NCI-H1105 (cell line): Measurements from ENCODE around the gene PLXNA2.
A peak's percentile ranks its signal among the peaks of the same experiment; 100 is the strongest.

Experiments used
- DNase-seq: peaks from one replicate; lab custom pipeline; 2025; lab: John Stamatoyannopoulos, UW

The PLXNA2 gene

DNA sequence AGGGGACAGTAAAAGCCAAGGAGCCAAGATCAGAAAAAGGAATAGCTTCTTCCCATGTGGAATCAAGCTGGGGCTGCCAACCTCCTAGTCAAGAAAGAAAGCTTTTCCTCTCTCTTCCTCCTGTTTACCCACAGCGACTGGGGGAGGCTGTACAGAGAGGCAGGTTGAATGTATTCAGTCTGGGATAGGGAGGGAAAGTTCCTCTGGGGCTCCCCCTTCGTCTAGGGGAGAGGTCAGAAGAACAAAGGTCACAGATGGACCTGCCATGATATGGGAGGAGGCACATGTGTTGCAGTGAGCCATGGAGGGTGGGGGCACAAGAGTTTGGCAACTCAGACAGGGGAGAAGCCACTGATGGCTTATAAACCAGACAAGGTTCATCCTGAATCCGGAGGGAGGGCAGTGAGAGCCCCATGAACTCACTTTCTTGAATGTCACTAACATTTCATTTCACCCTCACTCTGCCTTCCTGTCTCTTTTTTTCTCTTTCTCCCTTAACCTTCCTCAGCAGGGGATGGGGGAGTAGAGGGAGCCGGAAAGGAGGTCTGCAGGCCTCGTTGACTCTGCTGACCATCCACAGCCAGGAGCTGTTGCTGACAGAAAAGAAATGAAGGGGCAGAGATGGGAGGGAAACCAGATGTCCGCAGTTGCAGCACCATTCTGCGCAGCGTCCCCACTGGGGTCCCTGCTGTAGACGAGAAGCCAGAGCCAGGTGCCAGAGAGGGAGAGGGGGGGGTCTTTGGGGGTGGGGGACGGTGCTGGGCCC is 61.1 kb downstream of the PLXNA2 start:
- DNase-seq: no peak

GRCh38 chr1:208181364-208181763 is 62.8 kb downstream of the PLXNA2 start:
- DNase-seq: no peak

DNA sequence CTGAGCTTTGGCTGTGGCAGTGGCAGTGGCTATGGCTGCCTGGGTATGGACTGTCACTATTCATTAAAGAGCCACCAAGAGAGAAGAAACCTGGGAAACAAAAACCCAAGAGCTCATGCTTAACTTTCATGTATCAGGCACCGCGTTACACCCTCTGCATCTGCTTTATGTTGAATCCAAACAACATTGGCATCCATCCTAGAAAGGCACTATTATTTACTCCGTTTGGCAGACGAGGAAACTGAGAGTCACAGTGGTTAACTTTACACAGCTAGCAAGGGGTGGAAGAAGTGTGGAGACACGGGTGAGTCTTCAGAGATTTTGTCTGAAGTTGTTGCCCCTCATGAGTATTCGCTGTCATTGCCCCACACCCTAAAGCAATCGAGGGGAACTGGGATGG is 63.8 kb downstream of the PLXNA2 start:
- DNase-seq: no peak

DNA sequence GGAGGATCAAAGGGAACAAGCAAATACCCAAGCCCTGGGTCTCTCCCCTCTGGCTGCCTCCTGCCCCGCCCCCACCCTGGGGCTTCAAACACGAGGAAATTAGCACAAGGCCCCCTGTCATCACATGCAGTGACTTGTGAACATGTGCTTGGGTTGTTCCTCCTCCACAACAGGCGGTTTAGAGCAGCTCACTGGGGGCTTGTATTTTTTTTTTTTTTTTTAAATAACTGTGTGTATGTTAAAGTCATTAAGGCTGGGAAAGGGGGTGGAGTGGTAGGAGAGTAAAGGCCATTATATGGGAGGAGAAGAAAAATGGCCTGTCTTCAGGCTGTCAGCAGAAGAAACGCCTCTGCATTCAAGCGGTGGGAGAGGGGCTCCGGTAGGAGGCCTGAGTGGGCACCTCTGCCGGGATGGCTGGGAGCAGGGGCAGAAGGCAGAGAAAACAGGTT is 64.2 kb downstream of the PLXNA2 start:
- no peak for DNase-seq

GRCh38 chr1:208179263-208179816 is 64.8 kb downstream of the PLXNA2 start:
- DNase-seq: no peak

- DNase-seq: peak; percentile 71
These were observed 66.1 kb downstream of the PLXNA2 start for GRCh38 chr1:208178091-208178529.

DNA sequence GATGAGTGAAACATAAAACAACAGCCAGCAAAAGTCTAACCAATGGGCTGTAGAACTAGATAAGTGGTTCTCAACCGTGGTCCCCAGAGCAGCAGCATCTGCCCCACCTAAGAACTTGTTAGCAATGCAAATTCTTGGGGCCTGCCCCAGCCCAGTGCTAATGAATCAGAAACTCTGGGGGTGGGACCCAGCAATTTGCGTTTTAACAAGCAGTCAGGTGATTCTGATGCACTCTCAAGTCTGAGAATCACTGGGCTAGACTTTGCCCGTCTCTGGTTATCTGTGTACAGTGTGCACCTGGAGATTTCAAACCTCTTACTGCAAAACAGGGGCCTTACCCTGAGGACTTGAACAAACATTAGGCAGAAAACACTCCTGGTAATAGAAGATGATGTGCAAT is 66.5 kb downstream of the PLXNA2 start:
- peak; percentile 43 for DNase-seq

DNA sequence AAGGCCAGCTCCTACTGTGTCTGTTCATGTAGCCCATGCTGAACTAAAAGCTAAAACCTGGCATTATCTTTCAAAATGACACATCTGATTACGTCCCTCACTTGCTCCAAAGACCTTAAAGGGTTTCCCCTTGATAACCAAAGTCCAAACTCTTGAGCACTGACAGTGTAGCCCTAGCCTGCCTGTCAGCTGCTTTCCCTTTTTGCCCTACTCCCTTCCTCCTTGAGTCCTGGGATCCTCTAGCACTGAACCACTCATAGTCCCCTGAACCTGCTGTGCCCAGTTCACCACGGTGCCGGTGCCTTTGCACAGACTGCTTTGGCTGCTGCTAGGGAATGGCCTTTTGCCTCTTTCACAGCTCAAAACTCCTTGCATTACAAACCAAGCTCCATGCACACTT is 67.5 kb downstream of the PLXNA2 start:
- DNase-seq: no peak

GRCh38 chr1:208175508-208175895 is 68.7 kb downstream of the PLXNA2 start:
- DNase-seq: no peak

DNA sequence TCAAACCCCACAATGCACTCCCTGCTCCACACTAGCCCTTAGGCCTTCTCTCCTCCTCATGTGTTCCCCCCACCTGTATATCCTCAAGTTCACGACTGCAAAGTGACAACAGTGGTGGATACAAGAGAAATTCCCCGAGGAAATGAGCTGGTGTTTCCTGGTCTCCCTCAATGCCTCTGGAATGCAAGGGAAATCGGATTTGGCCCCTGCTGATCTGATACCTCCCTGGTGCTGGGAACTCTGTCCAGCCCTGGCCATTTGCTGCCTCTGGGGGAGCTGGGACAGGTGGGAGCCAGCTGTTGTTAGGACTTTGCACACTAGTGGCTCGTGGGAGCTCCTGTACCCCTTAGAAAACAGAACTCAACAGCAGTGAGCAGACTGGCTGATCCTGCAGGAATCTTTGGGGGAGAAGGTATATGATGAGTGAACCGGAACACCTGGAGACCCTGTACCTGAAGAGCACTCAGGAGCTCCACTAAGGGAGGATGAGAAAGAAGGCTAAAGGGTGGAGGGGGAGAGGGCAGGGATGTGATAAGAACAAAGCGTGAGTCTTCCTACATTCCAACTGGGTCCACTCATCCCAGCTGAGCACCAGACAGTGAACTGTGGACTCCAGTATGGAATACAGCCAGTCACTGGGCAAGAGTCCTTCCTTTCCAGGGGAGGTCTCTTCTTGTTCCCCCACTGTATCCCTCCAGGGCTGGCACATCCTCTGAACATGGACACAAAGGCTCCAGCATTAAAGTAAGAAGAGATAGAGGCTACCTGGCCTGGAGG is 69.3 kb downstream of the PLXNA2 start:
- DNase-seq: no peak

GRCh38 chr1:208174200-208174599 is 70.0 kb downstream of the PLXNA2 start:
- no peak for DNase-seq

- DNase-seq: no peak
These were observed 70.4 kb downstream of the PLXNA2 start for GRCh38 chr1:208173749-208174148.

- no peak for DNase-seq
These were observed 71.6 kb downstream of the PLXNA2 start for GRCh38 chr1:208172423-208173145.

GRCh38 chr1:208171616-208172422 is 72.4 kb downstream of the PLXNA2 start:
- no peak for DNase-seq

- DNase-seq: peak; percentile 82
These were observed 73.9 kb downstream of the PLXNA2 start for GRCh38 chr1:208170252-208170651.

DNA sequence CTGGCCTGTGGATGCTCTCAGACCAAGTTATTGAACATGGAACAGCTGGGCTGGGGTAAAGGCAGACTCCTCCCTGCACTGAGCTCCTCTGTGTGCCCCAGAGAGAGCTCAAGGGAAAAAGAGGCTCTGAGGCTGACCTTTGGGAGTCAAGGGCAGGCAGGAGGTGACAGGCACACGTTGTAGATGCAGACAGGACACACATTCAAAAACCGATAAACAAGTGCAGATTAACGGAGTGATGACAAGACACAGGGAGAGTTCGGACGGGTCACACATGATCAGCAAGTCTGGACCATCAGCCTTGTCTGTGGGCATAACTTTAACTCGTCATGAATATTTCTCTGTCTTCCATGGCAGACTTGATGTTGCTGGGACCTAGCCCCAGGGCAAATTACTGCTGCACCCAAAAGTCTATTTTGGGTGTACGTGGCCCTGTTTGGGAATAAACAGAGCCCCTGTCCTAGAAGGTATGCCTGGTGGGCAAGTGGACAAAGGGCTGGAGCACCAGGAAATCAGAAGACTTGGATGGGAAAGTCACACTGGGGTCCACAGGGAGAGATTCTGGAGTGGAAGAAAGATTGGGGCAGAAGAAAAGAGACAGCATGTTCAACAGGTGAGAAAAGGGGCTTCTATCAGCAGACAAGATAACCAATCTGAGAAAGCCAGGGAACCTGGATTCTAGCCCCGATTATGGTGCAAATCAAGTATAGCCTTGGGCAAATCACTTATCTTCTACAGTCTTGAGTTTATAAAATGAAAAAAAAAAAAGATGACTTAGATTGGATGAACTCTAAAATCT is 74.9 kb downstream of the PLXNA2 start:
- no peak for DNase-seq

GRCh38 chr1:208167261-208167869 is 76.8 kb downstream of the PLXNA2 start:
- peak; percentile 76 for DNase-seq

DNA sequence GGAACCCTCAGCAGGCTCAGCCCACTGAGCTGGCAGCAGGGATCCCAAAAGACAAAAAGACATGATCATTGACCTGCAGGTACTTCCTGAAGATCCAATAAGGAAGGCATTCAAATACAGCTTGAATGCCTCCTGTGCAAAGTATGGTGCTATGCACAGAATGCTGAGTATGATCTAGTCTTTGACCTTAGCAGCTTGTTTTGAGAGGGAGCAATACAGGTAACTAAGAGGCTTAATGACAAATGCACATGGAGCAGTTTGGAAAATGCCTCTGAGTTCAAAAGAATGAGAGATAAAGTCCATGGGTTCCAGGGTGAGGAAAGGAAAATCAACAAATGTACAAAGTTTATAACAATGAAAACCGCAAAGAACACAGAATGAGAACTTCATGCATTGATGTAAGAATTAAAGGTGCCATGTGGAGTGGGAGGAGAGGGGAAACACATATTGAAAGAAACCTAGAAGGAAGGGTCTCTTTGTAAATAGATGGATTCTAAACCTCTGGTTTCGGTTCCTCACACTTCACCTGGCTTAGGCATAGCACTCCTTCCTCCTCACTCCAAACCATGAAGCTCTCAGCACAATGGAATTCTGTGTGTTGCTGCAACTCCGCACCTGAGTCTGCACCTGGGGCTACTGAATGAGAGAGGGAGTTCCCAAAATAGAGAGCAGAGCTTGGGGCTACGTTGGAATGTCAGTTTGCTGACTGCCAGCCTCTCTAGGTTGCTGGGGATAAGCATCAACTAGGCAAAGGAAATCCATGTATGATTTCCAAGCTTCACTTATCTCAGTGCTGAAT is 77.6 kb downstream of the PLXNA2 start:
- DNase-seq: no peak

- DNase-seq: no peak
These were observed 78.5 kb downstream of the PLXNA2 start for GRCh38 chr1:208165659-208166058.
